Ramos (cell line): Measurements from ENCODE around the gene WNK2.

Source experiments
- in situ Hi-C: fragments of 300-500 bp; cut with MboI; formaldehyde crosslinking; loops from one replicate; pipeline ENCODE4 v1.14.3; 2022; ENCODE audit warnings: low sequenced_read_pairs; ENCODE audit not compliant: unreplicated experiment

Gene WNK2

DNA sequence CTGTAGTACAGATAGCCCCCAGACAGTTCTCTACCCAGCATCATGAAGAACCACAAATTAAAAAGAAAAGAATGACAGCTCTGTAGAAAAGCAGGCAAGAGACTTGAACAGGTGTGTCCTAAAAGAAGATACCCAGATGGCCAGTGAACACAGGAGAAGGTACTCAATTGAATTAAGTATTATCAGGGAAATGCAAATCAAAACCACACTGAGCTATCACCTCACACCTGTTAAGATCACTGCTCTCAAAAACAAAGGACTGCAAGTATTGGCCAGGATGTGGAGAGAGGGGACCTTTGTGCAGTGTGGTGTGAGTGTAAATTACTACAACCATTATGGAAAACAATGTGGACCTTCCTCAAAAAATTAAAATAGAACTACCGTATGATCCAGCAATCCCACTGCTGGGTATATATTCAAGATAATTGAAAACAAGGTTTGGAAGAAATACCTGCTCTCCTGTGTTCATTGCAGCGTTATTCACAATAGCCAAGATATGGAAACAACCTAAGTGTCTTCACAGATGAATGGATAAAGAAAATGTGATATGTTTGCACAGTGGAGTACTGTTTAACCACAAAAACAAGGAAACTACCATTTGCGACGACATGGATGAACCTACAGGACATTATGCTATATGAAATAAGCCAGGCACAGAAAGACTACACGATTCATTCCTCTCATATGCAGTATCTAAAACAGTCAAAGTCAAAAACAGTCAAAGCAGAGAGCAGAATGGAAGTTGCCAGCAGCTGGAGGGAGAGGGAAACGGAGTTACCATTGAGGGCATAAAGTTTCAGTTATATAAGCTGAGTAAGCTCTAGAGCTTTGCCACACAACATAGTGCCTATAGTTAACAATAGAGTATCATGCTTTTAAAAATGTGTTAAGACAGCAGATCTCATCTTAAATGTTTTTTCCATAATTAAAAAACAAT, 102.6 kb downstream of the WNK2 start:
- in situ Hi-C loops, result no loop called here

DNA sequence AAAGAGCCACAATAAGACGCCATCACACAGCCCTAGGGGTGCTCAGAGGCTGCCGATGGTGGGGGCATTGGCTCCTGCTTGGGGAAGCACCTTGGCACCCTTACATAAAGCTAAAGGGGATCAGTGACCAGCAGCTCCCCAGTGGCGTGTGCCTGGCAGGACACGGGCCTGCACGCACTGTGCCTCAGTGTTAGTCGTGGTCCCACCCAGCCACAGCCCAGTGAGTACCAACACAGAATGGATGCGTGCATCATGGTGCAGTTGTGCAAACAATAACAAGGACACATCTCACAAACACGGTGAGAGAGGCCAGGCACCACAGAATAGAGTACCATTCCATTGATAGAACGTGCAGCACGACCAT, 103.2 kb downstream of the WNK2 start:
- in situ Hi-C loops, result no loop called here

DNA sequence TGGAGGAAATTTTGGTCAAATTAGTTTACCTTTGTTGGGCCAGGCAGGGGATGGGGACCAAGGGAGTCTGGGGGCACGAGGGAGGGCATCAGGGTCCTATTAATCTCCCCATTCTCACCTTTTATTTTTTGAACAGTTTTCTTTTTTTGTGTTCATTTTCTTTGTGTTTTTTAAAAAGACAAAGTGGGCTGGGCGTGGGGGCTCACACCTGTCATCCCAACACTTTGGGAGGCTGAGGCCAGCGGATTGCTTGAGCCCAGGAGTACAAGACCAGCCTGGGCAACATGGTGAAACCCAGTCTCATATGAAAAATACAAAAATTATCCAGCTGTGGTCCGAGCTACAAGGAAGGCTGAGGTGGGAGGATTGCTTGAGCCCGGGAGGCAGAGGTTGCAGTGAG, 103.7 kb downstream of the WNK2 start:
- in situ Hi-C loops, result no loop called here

DNA sequence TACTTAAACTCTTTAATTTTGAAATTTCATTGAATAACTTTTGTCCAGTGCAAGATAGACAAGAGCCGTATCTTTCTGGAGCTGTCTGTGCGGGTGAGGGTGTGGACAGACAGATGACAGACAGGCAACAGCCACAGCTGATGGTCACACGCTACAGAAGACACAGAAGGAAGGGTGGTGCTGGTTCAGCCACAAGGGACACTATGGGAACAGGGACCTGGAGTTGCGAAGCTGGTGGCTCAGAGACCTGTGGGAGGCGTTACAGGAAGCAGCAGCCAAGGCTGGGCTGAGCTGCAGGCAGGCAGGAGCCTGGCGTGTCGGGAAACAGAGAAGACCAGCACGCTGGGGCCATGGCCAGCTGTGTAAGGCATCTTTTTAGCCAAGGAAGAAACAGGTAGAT, 104.4 kb downstream of the WNK2 start:
- in situ Hi-C loops, result no loop called here

DNA sequence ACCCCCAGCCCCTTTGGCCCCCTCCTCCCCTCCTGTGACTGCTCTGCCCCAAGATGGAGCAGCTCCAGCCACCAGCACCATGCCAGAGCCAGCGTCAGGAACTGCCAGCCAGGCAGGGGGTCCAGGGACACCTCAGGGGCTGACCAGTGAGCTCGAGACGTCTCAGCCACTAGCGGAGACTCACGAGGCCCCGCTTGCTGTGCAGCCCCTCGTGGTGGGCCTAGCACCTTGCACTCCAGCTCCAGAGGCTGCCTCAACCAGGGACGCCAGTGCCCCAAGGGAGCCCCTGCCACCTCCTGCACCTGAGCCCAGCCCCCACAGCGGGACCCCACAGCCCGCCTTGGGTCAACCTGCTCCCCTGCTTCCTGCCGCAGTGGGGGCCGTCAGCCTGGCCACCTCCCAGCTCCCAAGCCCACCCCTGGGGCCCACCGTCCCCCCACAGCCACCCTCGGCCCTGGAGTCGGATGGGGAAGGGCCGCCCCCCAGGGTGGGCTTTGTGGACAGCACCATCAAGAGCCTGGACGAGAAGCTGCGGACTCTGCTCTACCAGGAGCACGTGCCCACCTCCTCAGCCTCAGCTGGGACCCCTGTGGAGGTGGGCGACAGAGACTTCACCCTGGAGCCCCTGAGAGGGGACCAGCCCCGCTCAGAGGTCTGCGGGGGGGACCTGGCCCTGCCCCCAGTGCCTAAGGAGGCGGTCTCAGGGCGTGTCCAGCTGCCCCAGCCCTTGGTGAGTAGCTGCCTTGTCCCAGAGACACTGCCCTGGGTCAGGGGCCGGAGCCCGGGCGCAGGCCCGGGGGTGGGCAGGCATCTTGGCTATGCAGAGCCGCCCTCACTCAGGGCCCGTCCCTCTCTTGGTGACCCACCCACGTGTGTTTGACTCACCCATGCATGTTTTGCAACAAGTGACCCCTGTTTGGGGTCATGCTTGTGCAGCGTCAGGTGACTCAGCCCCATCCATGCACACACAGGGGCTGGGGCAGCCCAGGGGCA, 105.2 kb downstream of the WNK2 start:
- in situ Hi-C loops, result no loop called here

DNA sequence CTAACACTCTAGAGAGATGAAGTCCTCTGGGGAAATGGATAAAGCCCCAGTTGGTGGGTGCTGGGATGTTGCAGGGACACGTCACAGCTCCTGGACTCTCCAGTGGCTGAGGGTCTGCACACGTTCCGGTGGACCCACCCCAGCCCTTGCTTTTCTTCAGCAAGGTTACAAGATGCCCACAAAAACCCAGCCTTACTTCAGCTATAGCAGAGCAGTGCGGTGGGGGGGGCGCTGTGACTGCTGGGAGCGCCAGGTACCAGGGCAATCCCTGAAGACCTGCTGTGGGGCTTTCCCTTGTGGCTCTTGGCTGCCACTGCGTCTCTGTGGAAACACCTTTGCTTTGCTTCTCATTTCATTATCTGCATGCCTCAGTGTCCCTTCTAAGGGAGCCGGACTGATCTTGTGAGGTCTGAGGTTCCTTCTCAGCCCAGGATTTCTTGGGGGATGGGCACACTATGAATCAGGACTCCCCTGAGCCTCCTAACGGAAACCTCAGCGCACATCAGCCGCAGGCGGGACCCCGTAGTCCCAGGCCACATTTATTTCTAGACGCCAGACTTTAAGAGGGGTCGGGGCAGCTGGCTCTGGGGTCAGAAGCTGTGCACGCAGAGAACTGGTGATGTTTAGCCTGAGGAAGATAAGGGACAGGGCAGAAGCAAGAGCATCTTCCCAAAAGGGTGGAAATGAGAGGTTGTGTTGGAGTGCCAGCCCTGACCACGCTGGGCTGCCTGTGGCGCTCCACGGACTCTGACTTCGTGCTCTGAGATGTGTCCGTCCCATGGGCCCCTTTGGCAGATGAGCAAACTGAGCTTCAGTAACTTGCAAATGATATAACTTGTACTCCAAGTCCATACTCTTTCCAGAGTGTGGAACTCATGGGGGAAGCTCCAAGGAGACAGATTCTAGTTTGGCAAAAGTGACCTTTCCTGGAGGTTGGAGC, 106.8 kb downstream of the WNK2 start:
- in situ Hi-C loops, result no loop called here

DNA sequence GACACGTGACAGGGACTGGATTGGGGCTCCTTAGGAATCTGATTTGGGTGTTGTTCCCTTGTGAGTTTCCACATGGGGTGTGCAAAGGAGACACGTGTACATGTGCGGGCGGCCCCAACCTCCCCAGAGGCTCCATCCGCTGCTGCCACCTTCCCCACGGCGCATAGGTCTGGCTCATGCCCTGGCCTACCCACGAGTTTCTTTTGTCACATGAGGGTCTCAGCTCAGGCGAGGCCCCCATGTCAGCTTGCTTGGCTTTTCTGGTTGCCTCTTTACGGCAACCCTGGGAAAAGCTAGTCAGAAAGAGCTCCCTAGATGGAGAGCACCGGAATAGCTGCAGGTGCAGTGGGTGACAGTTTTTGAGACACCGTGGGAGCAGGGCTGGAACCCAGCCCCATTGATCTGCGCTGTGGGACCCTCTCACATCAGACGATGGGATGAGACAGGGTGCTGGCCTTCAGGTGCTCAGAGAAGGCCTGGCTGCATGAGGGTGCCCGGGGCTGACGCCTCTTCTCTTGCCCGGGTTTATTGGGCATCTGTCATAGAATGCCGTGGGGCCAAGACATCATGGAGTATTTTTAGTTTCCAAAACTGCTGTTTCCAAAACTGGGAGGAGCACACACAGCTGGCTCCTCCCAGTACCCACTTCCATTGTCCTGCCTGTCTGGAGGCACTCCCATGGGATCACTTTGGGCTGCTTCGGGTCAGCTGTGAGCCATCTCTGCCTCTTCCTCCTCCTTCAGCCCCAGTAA, 107.8 kb downstream of the WNK2 start:
- in situ Hi-C loops, result no loop called here

DNA sequence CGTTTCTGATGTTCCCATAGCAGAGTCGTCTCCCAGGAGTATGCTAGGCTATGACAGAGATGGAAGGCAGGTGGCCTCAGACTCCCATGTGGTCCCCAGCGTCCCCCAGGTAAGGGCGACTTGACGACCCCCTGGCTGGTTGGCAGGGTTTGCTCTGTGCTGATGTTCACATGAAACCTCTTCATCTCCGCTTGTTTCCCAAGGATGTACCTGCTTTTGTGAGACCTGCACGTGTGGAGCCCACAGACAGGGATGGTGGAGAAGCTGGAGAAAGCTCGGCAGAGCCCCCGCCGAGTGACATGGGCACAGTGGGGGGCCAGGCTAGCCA, 108.3 kb downstream of the WNK2 start:
- in situ Hi-C loops, result no loop called here

DNA sequence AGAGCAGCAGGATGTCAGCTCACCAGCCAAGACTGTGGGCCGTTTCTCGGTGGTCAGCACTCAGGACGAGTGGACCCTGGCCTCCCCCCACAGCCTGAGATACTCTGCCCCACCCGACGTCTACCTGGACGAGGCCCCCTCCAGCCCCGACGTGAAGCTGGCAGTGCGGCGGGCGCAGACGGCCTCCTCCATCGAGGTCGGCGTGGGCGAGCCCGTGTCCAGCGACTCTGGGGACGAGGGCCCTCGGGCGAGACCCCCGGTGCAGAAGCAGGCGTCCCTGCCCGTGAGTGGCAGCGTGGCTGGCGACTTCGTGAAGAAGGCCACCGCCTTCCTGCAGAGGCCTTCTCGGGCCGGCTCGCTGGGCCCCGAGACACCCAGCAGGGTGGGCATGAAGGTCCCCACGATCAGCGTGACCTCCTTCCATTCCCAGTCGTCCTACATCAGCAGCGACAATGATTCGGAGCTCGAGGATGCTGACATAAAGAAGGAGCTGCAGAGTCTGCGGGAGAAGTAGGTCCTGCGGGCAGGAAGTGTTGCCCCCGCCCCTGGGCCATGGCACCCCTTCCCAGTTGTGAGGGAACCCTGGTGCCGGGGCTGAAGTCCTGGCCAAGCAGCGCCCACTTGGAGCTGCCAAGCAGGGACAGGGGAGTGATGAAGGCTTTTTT, 108.9 kb downstream of the WNK2 start:
- in situ Hi-C loops, result no loop called here

DNA sequence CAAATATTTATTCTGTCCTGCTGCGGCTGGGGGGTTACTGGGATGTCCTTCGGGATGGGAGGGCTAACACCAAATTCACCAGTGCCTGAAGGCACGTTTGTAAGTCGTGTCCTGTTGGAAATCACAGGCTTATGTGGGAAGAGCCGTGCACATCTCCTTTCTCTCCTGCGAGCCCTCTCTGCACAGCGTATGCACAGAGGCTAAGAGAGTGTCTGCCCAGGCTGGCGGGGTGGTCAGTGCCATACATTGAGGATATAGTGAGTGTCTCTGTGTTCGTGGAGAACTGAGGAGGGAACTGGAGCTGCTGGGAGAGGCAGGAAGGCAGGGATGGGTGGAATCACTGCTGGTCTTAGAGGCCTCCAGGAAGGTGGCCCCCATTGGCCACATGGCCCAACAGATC, 110.1 kb downstream of the WNK2 start:
- in situ Hi-C loops, result no loop called here

DNA sequence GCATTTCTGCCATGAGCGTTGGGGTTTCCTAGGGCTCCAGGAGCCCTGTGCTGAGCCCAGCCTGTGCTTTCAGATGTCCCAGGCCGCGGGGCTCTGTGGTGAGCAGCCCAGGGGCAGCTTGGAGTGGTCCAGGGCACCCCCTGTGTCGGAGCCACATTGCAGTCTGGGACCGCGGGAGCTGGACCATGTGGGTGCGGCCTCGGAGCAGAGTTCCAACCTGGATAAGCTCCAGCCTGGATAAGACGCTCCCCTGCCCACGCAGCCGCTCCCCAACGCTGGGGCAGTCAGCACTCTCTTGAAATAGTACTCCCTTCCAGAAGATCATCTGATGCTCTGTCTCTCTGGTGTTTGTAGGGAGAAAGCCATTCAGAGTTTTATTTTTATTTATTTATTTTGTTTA, 111.1 kb downstream of the WNK2 start:
- in situ Hi-C loops, result no loop called here

DNA sequence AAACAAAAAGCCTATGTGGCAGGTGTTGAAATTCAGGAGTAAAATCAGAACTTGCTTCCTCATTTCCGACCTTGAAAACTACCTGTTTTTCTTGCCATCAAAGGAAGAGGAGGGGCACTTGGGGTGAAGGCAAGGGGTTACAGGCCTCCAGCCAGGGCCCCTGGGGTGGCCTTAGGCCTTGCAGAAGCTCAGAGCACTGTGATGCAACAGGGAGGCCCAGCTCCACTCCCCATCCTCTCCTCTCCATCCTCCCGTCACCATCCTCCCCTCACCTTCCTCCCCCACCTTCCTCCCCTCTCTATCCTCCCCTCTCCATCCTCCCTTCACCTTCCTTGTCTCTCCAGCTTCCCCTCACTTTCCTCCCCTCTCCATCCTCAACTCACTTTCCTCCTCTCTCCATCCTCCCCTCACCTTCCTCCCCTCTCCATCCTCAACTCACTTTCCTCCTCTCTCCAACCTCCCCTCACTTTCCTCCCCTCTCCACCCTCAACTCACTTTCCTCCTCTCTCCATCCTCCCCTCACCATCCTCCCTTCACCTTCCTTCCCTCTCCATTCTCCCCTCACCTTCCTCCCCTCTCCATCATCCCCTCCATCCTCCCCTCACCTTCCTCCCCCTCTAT, 111.6 kb downstream of the WNK2 start:
- in situ Hi-C loops, result no loop called here

DNA sequence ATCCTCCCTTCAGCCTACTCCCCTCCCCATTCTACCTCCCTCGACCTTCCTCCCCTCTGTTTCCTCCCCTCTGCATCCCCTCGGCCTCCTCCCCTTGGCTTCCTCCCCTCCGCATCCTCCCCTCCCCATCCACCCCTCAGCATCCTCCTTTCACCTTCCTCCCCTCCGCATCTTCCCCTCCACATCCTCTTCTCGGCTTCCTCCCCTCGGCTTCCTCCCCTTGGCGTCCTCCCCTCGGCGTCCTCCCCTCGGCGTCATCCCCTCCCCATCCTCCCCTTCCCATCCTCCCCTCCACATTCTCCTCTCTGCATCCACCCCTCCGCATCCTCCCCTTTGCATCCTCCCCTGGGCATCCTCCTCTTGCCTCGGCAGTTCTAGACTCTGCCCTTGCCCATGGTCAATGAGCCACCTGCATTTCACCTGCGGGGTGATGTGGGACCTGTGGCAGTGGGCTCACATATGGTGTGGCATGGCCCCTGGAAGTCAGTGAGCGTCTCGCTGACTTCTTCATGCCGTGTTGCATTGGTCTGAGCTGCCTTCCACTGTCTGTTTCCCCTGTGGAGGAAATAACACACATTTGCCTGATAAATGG, 113.0 kb downstream of the WNK2 start:
- in situ Hi-C loops, result no loop called here

DNA sequence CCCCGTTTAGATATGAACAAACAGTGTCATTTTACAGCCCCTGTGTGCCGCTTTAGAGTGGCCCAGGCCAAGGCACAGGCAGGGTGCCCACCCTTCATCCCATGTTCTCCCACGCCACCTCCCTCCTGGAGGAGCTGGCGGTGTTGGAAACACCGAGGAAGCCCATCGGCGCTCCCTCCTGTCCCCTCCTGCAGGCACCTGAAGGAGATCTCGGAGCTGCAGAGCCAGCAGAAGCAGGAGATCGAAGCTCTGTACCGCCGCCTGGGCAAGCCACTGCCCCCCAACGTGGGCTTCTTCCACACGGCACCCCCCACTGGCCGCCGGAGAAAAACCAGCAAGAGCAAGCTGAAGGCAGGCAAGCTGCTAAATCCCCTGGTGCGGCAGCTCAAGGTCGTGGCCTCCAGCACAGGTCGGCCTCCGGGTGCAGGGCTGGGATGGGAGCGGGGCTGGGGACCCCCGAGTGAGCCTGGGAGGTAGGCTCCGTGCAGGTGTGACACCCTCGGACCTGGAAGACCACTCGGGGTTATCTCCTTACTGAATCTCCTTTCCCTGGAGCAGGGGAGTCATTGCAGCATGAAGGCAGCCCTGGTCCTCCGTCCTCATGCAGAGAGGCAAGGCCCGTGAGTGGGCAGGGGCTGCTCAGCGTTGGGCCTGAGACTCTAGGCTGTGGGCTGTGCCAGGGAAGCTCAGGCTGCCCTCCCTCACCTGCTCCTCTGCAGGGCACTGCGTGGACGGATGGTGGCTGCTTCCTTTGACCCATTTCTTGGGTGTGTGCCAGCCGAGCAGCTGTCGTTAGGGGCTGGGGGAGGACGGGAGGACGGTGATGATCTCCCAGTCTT, 113.9 kb downstream of the WNK2 start:
- in situ Hi-C loops, result no loop called here

DNA sequence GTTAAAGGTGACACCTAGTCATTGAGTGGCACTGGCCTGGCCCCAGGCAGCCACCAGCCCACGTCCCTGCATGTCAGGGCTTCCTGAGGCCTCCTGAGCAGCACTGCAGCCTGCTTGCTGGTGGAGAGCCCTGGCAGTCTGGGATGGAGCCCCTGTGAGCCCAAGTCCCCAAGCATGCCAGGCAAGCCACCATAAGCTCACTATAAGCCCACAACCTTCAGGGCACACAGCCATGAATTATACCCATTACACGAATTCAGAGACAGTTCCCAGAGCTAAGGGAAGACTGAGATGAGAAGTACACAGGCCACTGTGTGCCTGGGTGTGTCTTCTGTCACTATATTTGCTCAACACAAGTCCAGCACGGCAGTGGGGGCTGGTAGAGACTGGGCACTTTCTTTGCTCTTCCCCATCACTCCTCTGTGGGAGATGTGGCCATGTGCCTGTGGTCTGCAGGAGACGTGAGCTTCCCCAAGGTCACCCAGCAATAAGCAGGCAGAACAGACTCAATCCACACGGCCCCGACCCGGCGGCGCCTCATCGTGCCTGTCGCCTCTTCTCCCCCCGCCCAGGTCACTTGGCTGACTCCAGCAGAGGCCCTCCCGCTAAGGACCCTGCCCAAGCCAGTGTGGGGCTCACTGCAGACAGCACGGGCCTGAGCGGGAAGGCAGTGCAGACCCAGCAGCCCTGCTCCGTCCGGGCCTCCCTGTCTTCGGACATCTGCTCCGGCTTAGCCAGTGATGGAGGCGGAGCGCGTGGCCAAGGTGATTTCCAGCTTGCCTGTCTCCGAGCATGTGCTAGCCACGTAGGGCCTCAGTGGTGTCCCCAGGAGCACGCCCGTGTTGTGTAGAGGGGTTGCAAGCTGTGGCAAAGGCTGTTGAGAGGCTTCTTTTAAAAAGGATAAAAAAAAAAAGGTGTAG, 114.8 kb downstream of the WNK2 start:
- in situ Hi-C loops, result no loop called here
